DMS79 treated with DMSO at 0.1 percent for 48 hours (cell line): ENCODE measurements around the gene FMN1.
"Not testable (repeated sequence)": the region's sequence is repeated elsewhere in the genome, so short reads cannot be mapped to it uniquely, and the experiment has no call there.

Experiments used
- DNase-seq: peaks from one replicate; lab custom pipeline; 2025; lab: John Stamatoyannopoulos, UW

FMN1 gene

GRCh38 chr15:32853592-32853991 is 340.9 kb downstream of the FMN1 start:
- DNase-seq = no peak

DNA sequence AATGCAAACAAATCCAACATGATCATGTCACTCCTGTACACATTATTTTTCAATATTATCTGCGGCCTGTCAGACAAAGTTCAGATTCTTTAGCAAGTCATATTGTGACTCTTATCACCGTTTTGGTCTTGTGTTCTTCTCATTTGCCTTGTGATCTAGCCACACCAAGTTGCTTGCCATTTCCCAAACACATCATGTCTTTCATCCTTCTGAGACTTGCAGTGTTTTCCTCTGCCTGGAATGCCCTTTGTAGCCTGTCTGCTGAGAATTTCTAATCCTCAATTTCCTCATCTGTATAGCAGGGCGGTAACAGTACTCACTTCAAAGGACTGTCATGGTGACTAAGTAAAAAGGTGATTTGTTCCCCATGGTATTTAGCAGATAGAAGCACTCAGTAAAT is 341.7 kb downstream of the FMN1 start:
- no peak for DNase-seq

GRCh38 chr15:32852017-32852416 is 342.5 kb downstream of the FMN1 start:
- DNase-seq = no peak

GRCh38 chr15:32851572-32851971 is 342.9 kb downstream of the FMN1 start:
- no peak for DNase-seq

DNA sequence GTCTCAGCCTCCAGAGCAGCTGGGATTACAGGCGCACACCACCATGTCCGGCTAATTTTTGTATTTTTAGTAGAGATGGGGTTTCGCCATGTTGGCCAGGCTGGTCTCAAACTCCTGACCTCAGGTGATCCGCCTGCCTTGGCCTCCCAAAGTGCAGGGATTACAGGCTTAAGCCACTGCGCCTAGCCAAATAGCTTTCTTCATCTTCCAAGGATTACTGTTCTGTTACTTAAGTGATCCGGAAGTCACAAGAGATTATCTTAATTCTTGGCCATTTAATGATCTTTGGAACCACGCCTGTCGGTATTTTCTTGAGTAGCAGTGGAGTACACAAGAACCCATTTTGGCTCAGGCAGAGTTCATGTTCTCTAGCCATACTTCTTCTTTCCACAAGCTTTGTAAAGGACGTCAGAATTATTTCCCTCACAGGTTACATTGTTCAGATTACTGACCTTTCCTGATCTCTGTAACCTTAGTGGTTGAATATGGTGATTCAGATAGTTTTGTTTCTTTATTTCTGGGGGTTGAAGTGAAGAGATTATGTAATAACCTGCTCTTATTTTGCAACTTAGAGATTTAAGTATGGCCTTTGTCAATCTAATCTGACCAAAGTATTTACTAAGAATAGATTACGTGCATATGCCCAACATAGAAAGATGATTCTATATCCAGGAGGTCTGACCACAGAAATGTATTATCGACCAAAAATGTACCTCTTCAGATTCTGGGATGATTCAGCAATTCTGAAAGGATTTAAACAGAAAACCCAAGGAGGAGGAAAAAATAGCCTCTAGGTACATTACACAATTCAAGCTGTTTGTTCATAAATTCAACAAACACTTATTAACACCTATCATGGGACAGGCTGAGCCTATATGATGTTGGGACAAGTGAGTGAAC is 344.5 kb downstream of the FMN1 start:
- DNase-seq = no peak

DNA sequence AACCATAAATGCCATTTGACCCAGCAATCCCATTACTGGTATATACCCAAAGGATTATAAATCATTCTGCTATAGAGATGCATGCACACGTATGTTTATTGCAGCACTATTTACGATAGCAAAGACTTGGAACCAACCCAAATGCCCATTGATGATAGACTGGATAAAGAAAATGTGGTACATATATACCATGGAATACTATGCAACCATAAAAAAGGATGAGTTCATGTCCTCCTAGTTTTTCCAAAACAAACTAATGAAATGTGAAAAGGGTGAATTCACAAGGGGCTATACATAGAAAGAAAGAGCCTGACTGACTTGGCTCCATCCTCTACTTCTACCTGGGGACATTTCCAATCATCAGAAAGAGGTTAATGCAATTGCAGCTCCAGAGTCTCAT is 347.8 kb downstream of the FMN1 start:
- not testable (repeated sequence) for DNase-seq

GRCh38 chr15:32844118-32844711 is 350.3 kb downstream of the FMN1 start:
- no peak for DNase-seq

DNA sequence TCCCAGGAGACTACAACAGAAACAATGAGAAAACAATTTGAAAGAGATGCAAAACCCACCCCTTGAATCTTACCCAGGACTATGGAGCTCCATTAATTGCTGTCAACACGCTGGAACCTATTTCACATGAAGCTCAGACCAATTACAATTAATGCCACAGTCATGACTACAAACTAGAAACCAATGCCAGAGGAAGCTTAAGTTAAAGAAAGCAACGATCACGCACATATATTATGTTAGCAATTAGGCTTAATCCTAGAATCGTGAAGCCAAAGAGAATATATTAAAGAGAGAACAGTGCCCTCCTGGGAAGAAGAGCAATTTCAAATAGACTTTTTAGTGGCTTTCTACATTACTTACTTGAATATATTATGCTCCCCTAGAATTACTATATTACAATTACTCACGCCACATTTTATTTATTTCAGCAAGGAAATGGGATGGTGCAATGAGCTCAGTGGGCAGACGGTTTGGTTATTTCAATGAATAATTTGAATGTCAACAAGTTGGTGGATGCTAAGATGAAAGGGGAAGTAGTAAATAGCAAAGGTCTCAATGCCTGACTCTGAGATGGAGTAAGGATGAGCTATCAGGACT is 351.2 kb downstream of the FMN1 start:
- no peak for DNase-seq

DNA sequence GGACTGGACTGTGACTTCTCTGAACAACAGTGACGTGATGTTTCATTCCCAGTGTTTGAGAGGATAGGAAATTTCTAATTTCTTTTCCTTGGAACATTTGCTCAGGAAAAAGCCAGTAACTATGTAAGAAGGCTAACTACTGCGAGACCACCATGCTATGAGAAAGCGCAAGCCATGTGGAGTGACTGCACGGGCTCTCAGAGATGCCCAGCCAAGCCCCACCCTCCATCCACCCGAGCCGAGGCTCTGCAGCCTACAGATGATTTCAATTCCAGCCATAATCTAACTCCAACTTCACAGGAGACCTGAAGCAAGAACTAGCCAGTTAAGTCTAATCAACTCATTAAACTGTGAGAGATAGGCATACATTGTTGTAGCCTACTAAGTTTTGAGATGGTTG is 352.4 kb downstream of the FMN1 start:
- no peak for DNase-seq

- no peak for DNase-seq
Measured at GRCh38 chr15:32840507-32841245, 353.8 kb downstream of the FMN1 start.

DNA sequence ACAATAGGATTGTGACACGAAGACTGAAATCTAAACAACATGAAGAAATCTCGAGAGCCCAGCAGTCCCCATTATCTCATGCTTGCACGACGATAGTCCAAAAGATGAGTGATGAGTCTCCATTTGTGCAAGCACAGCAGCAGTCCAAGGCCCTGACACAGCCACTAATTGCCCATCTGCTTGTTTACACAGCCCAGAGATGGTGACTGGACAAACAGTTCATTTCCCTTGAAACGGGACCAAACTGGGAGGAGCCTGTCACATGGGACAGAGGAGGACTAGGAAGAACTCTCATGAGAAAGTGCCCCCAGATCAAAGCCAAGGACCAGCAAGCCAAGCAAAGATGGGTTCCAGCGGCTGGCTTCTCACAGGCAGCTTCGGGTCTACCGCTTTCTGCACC is 355.7 kb downstream of the FMN1 start:
- no peak for DNase-seq

DNA sequence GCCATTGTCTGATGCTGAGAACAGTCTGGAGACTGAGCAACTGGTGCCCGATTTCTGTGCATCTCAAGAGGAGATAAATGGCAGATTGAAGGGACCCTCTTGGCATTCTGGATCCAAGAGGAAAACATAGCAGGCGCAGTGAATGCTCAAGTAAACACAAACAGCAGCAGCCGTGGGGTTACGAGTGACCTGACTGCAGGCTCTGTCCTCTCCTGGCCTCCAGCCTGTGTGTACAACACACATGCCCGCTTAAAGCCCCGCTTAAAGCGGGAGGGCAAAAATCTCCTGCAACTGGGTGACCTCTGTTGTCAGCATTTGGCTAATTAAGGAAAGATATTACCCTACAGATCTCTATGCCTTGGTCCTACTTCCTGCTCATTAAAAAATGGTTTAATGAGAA is 356.2 kb downstream of the FMN1 start:
- DNase-seq = no peak

DNA sequence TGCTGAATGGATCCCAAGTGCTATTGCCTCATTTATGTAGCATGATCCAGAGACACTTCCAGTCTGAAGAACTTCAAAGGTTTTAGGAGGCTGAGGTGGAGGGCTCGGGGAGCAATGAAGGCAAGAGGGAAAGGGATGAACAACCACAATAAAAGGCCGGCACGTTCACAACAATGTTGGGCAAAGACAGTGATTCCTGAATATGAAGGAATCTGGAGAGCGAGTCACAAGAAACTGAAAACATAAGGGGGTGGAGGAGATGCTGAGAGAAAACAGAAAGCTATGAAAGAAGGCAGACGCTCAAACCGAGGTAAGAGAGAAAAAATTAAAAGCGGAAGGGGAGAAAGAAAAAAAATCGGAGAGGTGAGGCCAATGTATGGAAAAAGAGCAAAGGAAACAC is 356.6 kb downstream of the FMN1 start:
- DNase-seq = no peak

DNA sequence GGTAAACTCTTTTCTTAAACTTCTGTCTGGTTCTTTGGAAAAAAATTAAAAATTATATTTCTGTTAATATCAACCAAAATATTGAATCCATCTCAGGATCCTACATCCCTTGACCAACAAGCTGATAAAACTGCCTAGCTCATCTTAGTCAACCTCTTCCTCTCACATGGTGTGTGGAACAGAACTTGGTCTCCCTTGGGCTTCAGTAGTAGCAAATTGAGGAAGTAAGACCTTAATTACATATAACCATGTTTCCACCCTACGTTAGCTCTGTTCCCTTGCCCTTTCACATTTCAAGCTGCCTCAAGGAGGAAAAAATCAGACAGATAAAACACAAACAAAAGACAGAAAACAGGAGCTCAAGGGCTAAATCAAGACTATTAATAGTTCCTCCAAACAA is 360.4 kb downstream of the FMN1 start:
- DNase-seq = no peak

- no peak for DNase-seq
Measured at GRCh38 chr15:32833379-32833821, 361.1 kb downstream of the FMN1 start.

DNA sequence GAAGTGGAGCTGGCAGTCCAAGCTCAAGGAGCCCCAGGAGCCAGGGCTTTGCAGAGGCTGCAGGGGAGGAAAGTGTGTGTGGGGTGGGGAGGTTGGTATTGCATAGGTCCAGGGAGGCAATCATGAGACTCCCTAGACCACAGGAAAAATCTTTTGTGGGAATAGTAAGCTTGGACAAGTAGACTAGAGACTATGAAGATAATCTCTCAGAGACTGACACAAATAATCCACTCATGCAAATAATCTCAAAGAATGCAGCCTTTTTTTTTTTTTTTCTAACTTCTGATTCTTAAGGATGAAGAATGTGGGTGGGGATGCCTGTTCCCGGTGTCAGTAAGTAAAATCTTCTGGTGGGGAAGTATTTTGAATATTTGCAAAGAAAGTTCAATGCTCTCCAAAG is 363.0 kb downstream of the FMN1 start:
- DNase-seq = no peak

- DNase-seq = no peak
Measured at GRCh38 chr15:32830241-32830640, 364.3 kb downstream of the FMN1 start.

GRCh38 chr15:32829436-32829835 is 365.1 kb downstream of the FMN1 start:
- DNase-seq = no peak

DNA sequence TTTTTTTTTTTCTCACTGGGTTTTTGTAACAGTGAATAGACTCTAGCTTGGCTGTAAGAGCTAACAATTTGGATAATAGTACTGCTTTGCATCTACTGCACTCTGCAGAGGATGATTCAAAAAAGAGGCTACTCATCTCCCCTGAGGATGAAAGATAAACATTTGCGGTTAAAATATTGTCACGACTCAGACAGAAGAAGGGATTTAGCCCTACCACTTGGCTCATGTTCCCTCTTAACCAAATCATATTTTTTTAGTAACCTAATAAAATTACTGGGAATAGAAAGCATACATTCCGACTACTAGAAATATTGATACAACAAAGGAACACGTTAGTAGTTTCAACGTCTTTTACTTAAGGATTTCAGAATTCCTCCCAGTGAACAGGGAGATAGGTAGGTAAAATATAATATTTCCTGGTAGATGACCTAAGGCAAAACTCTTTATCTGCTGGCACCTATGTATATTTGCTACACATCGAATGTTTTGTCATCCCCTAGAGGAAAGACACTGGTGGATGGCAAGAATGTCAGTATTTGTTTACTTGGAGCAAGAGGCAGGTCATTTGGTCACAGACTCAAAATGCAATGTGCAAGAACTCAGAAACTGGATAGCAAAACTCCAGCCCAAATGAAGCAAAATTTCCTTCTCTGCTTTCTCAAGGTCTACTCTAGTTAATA is 365.9 kb downstream of the FMN1 start:
- no peak for DNase-seq

DNA sequence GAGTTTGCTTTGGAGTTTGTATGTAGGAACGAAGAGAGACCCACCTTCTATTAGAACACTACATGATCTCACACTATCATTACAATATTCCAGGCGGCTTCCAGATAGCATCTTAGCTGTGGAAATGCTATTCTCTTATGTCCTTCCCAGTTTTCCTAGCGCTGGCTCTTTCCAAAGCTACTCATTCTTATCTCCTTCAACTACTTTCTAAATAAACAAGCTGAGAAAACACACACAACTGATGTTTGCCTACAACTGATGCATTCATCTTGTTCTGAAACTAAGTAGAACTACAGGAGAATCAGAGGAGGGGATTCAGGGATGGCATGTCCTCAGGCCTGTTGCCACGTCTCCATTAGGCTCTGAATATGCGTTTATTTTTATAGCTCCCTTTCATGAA is 367.8 kb downstream of the FMN1 start:
- DNase-seq = no peak

GRCh38 chr15:32825219-32825618 is 369.3 kb downstream of the FMN1 start:
- DNase-seq = no peak

GRCh38 chr15:32824777-32825176 is 369.7 kb downstream of the FMN1 start:
- DNase-seq = no peak
